K562 (cell line): ENCODE data around the gene RNF11. TPM values are rescaled to one million over a fixed set of nuclear protein-coding genes. Genes with fewer than 3 reads are reported as not detected.

Source experiments
- EZH2 ChIP-seq: IDR thresholded peaks from 2 replicates; pipeline ENCODE4 v1.6.1; 2012; ENCODE audit warnings: low read depth, mild to moderate bottlenecking, inconsistent platforms, low read length, borderline replicate concordance
- MTA3 ChIP-seq: fragments of 450-650 bp; formaldehyde crosslinking; IDR thresholded peaks from 2 replicates; pipeline ENCODE4 v1.6.1; 2017; ENCODE audit warnings: mild to moderate bottlenecking, borderline replicate concordance
- NCOA4 ChIP-seq: fragments of 450-650 bp; IDR thresholded peaks from 2 replicates; pipeline ENCODE4 v1.6.1; 2018; ENCODE audit warnings: mild to moderate bottlenecking; ENCODE audit not compliant: partially characterized antibody
- SETDB1 ChIP-seq: IDR thresholded peaks from one replicate; pipeline ENCODE4 v1.6.1; 2012; ENCODE audit warnings: low read length, control low read depth, inconsistent platforms
- SIN3A ChIP-seq, 2 experiments: fragments of 150-350 bp in 1 of 2; IDR thresholded peaks; 2 replicates each; pipeline ENCODE4 v1.6.1; 2011 to 2016; ENCODE audit warnings: borderline replicate concordance in 2 of 2, low read depth in 2 of 2, low read length in 2 of 2, mild to moderate bottlenecking in 2 of 2, moderate library complexity in 2 of 2; ENCODE audit not compliant: control insufficient read depth in 1 of 2
- SMARCE1 ChIP-seq: fragments of 450-650 bp; IDR thresholded peaks from 2 replicates; pipeline ENCODE4 v1.7.1; 2016; ENCODE audit warnings: mild to moderate bottlenecking
- ZNF24 ChIP-seq: fragments of 450-650 bp; IDR thresholded peaks from 2 replicates; pipeline ENCODE4 v1.6.1; 2016
- polyA plus RNA-seq, 8 experiments: library from polyadenylated mRNA; depleted of rRNA in 4 of 8; stranded (reverse) in 5 of 8; unstranded in 3 of 8; fragments of >200 nt; fragmentation: Nextera tagmentation in 2 of 8; fragmentation: Illumina TruSeq in 1 of 8; extraction: Ambion mirVana in 2 of 8; extraction: Trizol in 1 of 8; gene quantifications; 2 replicates each; pipeline versions ENCODE4 v1.2.1 to v1.2.3, GENCODE V29; 2011 to 2014; ENCODE audit warnings: inconsistent platforms in 1 of 8, missing spikeins in 1 of 8
- total RNA-seq, 7 experiments: library from RNA; depleted of rRNA in 6 of 7; stranded (reverse); fragments of >200 nt in 6 of 7; fragmentation: Illumina TruSeq in 2 of 7; extraction: Trizol in 2 of 7; gene quantifications; 2 replicates each; pipeline versions ENCODE4 v1.2.1 to v1.2.3, GENCODE V29; 2011 to 2021; ENCODE audit warnings: low replicate concordance in 1 of 7
- TF ChIP-seq, protein P1 (sequence below), 2 experiments: IDR thresholded peaks; 2 replicates each; pipeline ENCODE4 v1.6.1; 2012; ENCODE audit warnings: improper control_type of control experiment in 2 of 2, low read depth in 2 of 2, low read length in 2 of 2, borderline replicate concordance in 1 of 2
- TF ChIP-seq, protein P2 (sequence below): fragments of 450-650 bp; IDR thresholded peaks from 2 replicates; pipeline ENCODE4 v1.6.1; 2018; ENCODE audit warnings: mild to moderate bottlenecking, low read depth; ENCODE audit not compliant: partially characterized antibody
- TF ChIP-seq, protein P3 (sequence below): fragments of 250-450 bp; sonication (Bioruptor Pico); IDR thresholded peaks from 2 replicates; pipeline ENCODE4 v1.5.0; 2020; ENCODE audit warnings: mild to moderate bottlenecking, borderline replicate concordance
- TF ChIP-seq, protein P4 (sequence below): fragments of 450-650 bp; IDR thresholded peaks from 2 replicates; pipeline ENCODE4 v1.6.1; 2017; ENCODE audit warnings: antibody characterized with exemption, mild to moderate bottlenecking
- TF ChIP-seq, protein P5 (sequence below), 2 experiments: fragments of 450-650 bp; IDR thresholded peaks; 2 replicates each; pipeline ENCODE4 v1.6.1; 2018; ENCODE audit warnings: mild to moderate bottlenecking in 2 of 2, low read depth in 1 of 2; ENCODE audit not compliant: partially characterized antibody in 2 of 2

RNF11 gene
- total and polyA plus RNA-seq, 9 of the 15 experiments (the other 6 are each of a cell fraction or from before 2014, with no cell fraction given) = 5.7 to 34.3 (median 23.1) TPM

DNA sequence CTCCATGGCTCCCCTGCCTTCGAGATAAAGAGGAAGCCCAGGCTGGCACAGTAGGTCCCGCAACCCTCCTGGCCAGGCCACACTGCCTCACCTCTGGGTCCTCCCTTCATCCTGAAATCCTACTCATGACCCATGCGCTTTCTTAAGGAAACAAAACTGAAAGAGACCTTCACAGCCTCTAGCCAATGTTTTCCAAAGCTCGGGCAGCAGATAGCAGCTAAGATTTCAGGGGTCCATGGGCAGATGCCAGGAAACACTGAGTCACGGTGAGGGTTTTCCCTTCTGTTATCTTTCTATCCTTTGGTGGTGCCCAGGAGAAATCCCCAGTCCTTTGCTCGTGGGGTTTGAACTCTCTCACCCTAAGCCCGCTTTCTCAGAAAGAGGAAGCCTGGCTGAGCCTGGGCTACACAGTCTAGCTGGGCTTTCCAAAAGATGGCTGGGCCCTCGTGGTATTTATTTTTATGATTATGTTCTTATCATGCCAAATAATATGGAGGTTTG is 67.7 kb downstream of the RNF11 start (continued):
- TF ChIP-seq, protein P1, sequence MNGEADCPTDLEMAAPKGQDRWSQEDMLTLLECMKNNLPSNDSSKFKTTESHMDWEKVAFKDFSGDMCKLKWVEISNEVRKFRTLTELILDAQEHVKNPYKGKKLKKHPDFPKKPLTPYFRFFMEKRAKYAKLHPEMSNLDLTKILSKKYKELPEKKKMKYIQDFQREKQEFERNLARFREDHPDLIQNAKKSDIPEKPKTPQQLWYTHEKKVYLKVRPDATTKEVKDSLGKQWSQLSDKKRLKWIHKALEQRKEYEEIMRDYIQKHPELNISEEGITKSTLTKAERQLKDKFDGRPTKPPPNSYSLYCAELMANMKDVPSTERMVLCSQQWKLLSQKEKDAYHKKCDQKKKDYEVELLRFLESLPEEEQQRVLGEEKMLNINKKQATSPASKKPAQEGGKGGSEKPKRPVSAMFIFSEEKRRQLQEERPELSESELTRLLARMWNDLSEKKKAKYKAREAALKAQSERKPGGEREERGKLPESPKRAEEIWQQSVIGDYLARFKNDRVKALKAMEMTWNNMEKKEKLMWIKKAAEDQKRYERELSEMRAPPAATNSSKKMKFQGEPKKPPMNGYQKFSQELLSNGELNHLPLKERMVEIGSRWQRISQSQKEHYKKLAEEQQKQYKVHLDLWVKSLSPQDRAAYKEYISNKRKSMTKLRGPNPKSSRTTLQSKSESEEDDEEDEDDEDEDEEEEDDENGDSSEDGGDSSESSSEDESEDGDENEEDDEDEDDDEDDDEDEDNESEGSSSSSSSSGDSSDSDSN (IDR thresholded peaks at IDR 0.05; ENCODE audit: borderline replicate concordance in 1 of 2, low read depth in 2 of 2, low read length in 2 of 2) = no peak
- TF ChIP-seq, protein P2, sequence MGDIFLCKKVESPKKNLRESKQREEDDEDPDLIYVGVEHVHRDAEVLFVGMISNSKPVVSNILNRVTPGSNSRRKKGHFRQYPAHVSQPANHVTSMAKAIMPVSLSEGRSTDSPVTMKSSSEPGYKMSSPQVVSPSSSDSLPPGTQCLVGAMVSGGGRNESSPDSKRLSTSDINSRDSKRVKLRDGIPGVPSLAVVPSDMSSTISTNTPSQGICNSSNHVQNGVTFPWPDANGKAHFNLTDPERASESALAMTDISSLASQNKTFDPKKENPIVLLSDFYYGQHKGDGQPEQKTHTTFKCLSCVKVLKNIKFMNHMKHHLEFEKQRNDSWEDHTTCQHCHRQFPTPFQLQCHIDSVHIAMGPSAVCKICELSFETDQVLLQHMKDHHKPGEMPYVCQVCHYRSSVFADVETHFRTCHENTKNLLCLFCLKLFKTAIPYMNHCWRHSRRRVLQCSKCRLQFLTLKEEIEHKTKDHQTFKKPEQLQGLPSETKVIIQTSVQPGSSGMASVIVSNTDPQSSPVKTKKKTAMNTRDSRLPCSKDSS = no peak
- TF ChIP-seq SIN3A (IDR thresholded peaks at IDR 0.05; ENCODE audit: borderline replicate concordance in 2 of 2, control insufficient read depth in 1 of 2, low read depth in 2 of 2, low read length in 2 of 2) (no peak), SETDB1 (no peak), EZH2 (no peak), SMARCE1 (peak; percentile 51; the same call in 1 of the 2 replicates), MTA3 (no peak), ZNF24 (no peak), NCOA4 (no peak)
- TF ChIP-seq, protein P3, sequence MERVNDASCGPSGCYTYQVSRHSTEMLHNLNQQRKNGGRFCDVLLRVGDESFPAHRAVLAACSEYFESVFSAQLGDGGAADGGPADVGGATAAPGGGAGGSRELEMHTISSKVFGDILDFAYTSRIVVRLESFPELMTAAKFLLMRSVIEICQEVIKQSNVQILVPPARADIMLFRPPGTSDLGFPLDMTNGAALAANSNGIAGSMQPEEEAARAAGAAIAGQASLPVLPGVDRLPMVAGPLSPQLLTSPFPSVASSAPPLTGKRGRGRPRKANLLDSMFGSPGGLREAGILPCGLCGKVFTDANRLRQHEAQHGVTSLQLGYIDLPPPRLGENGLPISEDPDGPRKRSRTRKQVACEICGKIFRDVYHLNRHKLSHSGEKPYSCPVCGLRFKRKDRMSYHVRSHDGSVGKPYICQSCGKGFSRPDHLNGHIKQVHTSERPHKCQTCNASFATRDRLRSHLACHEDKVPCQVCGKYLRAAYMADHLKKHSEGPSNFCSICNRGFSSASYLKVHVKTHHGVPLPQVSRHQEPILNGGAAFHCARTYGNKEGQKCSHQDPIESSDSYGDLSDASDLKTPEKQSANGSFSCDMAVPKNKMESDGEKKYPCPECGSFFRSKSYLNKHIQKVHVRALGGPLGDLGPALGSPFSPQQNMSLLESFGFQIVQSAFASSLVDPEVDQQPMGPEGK = no peak
- TF ChIP-seq, protein P4, sequence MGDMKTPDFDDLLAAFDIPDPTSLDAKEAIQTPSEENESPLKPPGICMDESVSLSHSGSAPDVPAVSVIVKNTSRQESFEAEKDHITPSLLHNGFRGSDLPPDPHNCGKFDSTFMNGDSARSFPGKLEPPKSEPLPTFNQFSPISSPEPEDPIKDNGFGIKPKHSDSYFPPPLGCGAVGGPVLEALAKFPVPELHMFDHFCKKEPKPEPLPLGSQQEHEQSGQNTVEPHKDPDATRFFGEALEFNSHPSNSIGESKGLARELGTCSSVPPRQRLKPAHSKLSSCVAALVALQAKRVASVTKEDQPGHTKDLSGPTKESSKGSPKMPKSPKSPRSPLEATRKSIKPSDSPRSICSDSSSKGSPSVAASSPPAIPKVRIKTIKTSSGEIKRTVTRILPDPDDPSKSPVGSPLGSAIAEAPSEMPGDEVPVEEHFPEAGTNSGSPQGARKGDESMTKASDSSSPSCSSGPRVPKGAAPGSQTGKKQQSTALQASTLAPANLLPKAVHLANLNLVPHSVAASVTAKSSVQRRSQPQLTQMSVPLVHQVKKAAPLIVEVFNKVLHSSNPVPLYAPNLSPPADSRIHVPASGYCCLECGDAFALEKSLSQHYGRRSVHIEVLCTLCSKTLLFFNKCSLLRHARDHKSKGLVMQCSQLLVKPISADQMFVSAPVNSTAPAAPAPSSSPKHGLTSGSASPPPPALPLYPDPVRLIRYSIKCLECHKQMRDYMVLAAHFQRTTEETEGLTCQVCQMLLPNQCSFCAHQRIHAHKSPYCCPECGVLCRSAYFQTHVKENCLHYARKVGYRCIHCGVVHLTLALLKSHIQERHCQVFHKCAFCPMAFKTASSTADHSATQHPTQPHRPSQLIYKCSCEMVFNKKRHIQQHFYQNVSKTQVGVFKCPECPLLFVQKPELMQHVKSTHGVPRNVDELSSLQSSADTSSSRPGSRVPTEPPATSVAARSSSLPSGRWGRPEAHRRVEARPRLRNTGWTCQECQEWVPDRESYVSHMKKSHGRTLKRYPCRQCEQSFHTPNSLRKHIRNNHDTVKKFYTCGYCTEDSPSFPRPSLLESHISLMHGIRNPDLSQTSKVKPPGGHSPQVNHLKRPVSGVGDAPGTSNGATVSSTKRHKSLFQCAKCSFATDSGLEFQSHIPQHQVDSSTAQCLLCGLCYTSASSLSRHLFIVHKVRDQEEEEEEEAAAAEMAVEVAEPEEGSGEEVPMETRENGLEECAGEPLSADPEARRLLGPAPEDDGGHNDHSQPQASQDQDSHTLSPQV = 0 out of 2 replicates have a peak, but pooled peaks have one; percentile 12
- TF ChIP-seq, protein P5, sequence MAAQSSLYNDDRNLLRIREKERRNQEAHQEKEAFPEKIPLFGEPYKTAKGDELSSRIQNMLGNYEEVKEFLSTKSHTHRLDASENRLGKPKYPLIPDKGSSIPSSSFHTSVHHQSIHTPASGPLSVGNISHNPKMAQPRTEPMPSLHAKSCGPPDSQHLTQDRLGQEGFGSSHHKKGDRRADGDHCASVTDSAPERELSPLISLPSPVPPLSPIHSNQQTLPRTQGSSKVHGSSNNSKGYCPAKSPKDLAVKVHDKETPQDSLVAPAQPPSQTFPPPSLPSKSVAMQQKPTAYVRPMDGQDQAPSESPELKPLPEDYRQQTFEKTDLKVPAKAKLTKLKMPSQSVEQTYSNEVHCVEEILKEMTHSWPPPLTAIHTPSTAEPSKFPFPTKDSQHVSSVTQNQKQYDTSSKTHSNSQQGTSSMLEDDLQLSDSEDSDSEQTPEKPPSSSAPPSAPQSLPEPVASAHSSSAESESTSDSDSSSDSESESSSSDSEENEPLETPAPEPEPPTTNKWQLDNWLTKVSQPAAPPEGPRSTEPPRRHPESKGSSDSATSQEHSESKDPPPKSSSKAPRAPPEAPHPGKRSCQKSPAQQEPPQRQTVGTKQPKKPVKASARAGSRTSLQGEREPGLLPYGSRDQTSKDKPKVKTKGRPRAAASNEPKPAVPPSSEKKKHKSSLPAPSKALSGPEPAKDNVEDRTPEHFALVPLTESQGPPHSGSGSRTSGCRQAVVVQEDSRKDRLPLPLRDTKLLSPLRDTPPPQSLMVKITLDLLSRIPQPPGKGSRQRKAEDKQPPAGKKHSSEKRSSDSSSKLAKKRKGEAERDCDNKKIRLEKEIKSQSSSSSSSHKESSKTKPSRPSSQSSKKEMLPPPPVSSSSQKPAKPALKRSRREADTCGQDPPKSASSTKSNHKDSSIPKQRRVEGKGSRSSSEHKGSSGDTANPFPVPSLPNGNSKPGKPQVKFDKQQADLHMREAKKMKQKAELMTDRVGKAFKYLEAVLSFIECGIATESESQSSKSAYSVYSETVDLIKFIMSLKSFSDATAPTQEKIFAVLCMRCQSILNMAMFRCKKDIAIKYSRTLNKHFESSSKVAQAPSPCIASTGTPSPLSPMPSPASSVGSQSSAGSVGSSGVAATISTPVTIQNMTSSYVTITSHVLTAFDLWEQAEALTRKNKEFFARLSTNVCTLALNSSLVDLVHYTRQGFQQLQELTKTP (IDR thresholded peaks at IDR 0.05; ENCODE audit: low read depth in 1 of 2, partially characterized antibody in 2 of 2) = no peak
- TF ChIP-seq, all 486 proteins: peak for 6
